Left cardiac atrium (tissue), 2 donors: ENCODE measurements around the gene BRI3BP. TPM values are rescaled to one million over a fixed set of nuclear protein-coding genes. Genes with fewer than 3 reads are reported as not detected.

Source experiments
- total RNA-seq, 2 donors: library from RNA; stranded (reverse); fragmentation: NEBNext Ultra II Directional; extraction: Animal tissue kit (Norgen Biotek cat#: 25700); gene quantifications; one replicate each; pipeline ENCODE4 v1.2.1, GENCODE V29; 2021
- donor health status: DM: no; HTN: yes; CAD: no; lungs with severe emphysema.
- donor health status: DM: yes; HTN: yes; CAD: no.

Gene BRI3BP
- total RNA-seq, 2 donors from 2014 or later = 5.4 to 6.0 TPM

Other genes with a start within 250 kb of the BRI3BP start
- gene SCARB1, start 129.8 kb upstream of the BRI3BP start, total RNA-seq = 10 to 100 TPM; 26.2 to 31.3 TPM
- gene UBC, start 79.0 kb upstream of the BRI3BP start, total RNA-seq = 1,000 to 10,000 TPM in 1 of 2 donors, 100 to 1,000 TPM in 1; 977 to 1,049 TPM
- gene DHX37, start 4.5 kb upstream of the BRI3BP start, total RNA-seq = 10 to 100 TPM in 1 of 2 donors, 1 to 10 TPM in 1; 7.9 to 13.3 TPM
- 10 to 100 TPM; 17.5 to 23.6 TPM for gene AACS, start 71.8 kb downstream of the BRI3BP start, total RNA-seq
- gene TMEM132B, start 192.7 kb downstream of the BRI3BP start, total RNA-seq = 1 to 10 TPM; 2.4 to 2.8 TPM